ENCODE data around the gene APOC3.

Gene APOC3

GRCh38 chr11:116807601-116808261 lies 22.0 kb upstream of the APOC3 start:
- no peak for DNase-seq

GRCh38 chr11:116808262-116809175 lies 21.2 kb upstream of the APOC3 start:
- DNase-seq: no peak

DNA sequence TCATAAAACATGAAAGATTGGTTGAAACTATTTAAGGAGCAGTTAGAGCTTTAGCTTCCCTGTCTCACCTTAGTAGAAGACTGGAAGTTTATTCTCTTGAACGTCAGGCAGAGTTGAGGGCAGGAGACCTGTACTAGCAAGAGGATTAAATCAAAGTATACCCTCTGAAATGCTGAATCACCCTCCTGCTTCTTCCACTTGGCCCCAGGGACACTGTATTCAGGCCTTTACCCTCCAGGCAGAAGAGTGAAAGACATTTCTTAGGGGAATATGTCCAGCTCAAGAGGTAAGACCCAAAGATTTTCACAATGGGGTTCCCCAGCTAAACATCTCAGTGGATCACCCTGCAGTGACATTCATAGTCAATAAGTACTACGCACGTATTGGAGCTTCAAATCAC lies 18.5 kb upstream of the APOC3 start:
- DNase-seq: no peak

- no peak for DNase-seq
These were observed 17.6 kb upstream of the APOC3 start for GRCh38 chr11:116812109-116812508.

DNA sequence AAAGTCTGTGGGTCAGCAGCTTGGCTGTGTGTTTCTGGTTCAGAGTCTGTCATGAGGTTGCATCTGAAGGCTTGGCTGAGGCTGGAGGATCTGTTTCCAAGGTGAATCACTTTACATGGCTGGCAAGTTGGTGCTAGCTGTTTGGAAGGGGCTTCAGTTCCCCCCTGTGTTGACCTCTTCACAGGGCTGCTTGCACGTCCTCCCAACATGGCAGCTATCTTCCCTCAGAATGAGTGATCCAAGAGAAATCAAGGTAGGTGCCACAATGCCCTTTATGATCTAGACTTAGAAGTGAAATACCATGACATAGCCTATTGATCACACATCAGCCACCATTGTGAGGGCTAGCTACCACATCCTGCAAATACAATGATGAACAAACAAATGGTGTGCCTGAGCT lies 16.5 kb upstream of the APOC3 start:
- no peak for DNase-seq

DNA sequence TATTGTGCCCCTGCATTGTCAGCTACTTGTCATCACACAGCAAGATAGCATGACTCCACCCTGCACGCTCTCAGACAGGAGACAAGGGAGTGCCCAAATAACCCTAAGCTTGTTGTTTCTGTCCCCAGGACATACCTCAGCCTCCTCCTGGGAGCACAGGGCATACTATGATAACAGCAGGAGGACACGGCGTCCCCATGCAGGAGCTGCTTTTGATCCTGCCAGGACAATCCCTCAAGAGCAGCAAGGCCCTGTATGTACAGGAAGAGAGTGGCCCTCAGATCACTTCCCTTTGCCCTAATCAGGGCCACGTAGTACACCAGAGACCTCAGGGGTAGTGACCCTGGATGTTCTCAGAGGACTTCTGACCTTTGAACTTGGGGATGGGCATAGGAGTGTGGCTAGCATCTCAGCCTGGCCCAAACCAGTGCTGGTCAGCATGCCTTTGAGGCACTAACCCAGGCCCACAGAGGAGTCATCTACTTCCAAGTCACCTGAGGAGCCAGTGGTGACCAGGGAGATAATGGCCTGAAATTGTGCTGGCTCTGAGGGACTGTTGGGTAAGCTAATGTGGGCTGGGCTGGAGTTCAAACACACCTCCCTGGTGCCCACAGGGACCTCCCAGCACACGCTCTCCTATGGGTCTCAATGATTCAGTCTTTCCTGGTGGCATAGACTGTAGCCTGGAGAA lies 15.8 kb upstream of the APOC3 start:
- DNase-seq: no peak

DNA sequence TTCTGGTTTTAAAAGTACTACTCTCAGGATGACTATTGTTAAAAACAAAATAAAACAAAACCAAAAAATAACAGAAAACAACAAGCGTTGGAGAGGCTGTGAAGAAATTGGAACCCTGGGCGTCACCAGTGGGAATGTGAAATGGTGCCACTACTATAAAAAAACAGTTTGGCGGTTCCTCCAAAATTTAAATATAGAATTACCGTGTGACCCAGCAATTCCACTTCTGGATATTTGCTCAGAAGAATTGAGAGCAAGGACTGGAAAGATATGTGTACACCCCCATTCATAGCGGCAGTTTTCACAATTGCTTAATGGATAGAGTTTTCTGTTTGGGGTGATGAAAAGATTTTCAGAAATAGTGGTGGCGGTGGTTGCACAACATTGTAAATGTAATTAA lies 15.2 kb upstream of the APOC3 start:
- no peak for DNase-seq

DNA sequence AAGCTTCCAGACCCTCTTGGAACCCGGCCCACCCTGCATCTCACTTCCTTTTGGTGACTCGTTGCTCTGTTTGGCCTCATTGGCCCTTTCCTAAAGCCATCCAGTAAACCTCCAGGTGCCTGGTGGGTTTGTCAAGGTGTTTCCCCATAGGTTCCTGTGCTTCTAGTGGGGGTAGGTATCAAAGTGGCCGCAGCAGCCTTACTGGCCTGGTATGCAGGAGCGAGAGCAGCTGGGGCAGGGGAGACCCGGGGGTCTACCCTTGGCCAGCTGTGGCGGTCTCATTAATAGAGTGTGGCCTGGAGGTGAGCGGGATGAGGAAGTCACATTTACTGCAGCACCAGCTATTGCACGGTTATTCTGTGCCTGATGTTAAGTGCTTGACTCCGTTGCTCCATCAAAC lies 10.7 kb upstream of the APOC3 start:
- no peak for DNase-seq

- DNase-seq: no peak
These were observed 8.4 kb upstream of the APOC3 start for GRCh38 chr11:116821050-116821918.

DNA sequence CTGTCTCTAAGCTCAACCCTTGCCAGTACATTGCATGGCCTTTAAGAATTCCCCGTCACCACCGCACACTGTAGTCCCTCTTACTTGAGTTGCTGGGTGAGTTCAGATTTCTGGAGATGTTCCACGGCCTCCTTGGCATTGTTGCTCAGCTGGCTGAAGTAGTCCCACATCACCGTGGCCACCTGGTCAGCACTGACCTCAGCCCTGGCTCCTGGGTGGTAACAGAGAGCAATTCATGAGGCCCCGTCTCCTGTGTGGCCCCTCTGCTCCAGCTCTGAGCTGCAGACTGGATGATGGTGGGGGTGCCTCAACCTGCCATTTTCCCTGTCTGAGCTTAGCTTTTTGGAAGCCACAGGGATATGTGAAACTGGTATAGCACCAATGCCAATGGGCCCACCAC lies 7.1 kb upstream of the APOC3 start:
- DNase-seq: no peak

DNA sequence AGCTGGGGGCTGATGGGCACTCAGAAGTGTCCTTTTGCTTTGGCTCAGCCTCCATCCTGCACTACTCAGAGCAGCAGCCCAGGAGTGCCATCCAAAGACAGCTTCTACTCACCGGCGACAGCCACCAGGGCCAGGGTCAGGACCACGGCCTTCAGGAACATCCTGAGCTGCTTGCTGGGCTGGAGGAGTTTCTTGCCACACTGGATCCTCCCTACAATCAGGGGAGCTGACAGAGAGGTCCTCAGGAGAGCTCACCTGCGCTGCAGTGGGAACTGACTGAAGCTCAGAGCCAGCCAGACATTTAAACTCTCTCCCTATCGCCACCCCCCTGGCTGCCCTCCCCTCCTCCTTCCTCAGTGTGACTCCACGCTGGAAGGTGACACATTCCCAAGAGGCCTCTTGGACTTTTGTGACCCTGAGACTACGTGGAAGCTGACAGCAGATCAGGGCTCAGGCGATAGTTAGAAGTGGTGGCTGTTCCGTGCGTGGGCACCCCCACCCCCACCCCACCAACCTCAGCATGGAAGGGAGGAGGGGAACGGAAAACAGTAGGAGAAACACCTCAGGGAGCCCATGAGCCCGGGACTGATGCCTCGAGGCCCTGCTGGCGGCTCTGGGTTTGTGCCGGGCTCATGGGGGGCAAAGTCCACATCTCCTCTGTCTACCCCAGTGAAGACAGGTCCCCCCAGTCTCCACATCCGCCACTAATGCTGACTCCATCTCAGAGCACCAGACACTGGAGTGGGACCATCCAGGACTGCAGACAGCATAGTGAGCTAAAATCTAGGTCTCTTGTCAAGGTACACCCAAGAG lies 6.5 kb upstream of the APOC3 start, which contains the start of gene APOA4:
APOA4 (minus strand) TSS at position 274 of the 813 bp plus-strand sequence; CDS start at position 161, 113 bp downstream.
- no peak for DNase-seq

GRCh38 chr11:116825434-116825833 lies 4.3 kb upstream of the APOC3 start:
- DNase-seq: no peak

- no peak for DNase-seq
These were observed 3.6 kb upstream of the APOC3 start for GRCh38 chr11:116825854-116826750.

DNA sequence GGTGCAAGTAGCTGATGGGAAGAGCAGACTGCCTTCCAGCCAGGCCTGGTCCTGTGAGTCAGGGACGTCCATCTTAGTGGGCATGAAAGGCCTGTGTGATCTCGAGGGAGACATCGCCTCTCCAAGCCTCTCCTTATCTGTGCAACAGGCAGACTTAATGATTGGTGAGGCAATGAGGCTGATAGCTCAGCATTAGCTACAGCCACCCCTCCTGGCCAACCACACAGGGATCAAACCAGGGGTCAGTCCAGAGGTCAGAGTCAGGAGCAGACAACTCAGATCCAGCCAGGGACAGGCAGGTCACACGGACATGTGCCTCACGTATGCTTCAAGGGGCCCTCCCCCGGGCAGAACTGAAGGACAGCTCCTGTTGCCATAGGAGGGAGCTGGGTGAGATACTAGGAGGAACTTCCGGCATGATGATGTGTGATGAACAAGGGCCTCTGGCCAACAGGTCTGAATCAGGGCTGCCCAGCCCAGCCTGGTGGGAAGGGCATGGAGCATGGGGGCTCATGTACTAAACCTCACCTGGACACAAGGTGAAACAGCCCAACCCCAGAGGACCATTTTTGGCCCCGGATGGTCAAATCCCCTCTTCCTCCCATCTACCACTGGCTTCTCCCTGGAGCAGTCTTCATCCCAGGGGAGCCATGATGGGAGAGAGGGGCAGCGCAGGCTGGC lies 2.8 kb upstream of the APOC3 start:
- no peak for DNase-seq

- no peak for DNase-seq
These were observed 2.2 kb upstream of the APOC3 start for GRCh38 chr11:116827461-116827860.

DNA sequence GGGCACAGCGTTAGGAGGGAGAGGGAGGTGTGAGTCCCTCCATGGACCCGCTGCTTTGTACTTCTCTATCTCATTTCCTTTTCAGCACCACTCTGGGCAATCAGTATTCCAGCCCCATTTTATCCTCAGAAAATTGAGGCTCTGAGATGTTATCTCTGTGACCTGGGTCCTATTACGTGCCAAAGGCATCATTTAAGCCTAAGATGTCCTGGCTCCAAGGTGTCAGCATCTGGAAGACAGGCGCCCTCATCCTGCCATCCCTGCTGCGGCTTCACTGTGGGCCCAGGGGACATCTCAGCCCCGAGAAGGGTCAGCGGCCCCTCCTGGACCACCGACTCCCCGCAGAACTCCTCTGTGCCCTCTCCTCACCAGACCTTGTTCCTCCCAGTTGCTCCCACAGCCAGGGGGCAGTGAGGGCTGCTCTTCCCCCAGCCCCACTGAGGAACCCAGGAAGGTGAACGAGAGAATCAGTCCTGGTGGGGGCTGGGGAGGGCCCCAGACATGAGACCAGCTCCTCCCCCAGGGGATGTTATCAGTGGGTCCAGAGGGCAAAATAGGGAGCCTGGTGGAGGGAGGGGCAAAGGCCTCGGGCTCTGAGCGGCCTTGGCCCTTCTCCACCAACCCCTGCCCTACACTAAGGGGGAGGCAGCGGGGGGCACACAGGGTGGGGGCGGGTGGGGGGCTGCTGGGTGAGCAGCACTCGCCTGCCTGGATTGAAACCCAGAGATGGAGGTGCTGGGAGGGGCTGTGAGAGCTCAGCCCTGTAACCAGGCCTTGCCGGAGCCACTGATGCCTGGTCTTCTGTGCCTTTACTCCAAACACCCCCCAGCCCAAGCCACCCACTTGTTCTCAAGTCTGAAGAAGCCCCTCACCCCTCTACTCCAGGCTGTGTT lies 829 bp upstream of the APOC3 start:
- DNase-seq: no peak

DNA sequence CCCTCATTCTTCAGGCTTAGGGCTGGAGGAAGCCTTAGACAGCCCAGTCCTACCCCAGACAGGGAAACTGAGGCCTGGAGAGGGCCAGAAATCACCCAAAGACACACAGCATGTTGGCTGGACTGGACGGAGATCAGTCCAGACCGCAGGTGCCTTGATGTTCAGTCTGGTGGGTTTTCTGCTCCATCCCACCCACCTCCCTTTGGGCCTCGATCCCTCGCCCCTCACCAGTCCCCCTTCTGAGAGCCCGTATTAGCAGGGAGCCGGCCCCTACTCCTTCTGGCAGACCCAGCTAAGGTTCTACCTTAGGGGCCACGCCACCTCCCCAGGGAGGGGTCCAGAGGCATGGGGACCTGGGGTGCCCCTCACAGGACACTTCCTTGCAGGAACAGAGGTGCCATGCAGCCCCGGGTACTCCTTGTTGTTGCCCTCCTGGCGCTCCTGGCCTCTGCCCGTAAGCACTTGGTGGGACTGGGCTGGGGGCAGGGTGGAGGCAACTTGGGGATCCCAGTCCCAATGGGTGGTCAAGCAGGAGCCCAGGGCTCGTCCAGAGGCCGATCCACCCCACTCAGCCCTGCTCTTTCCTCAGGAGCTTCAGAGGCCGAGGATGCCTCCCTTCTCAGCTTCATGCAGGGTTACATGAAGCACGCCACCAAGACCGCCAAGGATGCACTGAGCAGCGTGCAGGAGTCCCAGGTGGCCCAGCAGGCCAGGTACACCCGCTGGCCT lies 641 bp downstream of the APOC3 start:
- no peak for DNase-seq

DNA sequence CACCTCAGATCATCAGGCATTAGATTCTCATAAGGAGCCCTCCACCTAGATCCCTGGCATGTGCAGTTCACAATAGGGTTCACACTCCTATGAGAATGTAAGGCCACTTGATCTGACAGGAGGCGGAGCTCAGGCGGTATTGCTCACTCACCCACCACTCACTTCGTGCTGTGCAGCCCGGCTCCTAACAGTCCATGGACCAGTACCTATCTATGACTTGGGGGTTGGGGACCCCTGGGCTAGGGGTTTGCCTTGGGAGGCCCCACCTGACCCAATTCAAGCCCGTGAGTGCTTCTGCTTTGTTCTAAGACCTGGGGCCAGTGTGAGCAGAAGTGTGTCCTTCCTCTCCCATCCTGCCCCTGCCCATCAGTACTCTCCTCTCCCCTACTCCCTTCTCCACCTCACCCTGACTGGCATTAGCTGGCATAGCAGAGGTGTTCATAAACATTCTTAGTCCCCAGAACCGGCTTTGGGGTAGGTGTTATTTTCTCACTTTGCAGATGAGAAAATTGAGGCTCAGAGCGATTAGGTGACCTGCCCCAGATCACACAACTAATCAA lies 2.2 kb downstream of the APOC3 start:
- no peak for DNase-seq

All from DMS153 (cell line).